Sigmoid colon (tissue), 7 donors: ENCODE data around the gene TPPP2. TPM values are rescaled to one million over a fixed set of nuclear protein-coding genes. Genes with fewer than 3 reads are reported as not detected.
"Not testable (repeated sequence)": the region's sequence is repeated elsewhere in the genome, so short reads cannot be mapped to it uniquely, and the experiment has no call there.

ENCODE experiments used
- DNase-seq: peaks from one replicate; pipeline ENCODE4 v3.0.0-alpha.2; 2019
- H3K27ac ChIP-seq, 4 donors: fragments of 200-600 bp; sonication (generic); one replicate each; pipeline ENCODE4 v1.5.1; 2016 to 2019; ENCODE audit warnings: mild to moderate bottlenecking in 1 of 4
- H3K27me3 ChIP-seq, 3 donors: fragments of 200-600 bp; sonication (generic); one replicate each; pipeline ENCODE4 v1.5.1; 2019; ENCODE audit warnings: mild to moderate bottlenecking in 1 of 3
- H3K36me3 ChIP-seq, 4 donors: fragments of 200-600 bp; sonication (generic); one replicate each; pipeline ENCODE4 v1.5.1; 2016 to 2019
- H3K4me1 ChIP-seq, 4 donors: fragments of 200-600 bp; sonication (generic); one replicate each; pipeline ENCODE4 v1.5.1; 2017 to 2019
- H3K4me3 ChIP-seq, 4 donors: fragments of 200-600 bp; sonication (generic); one replicate each; pipeline ENCODE4 v1.5.1; 2017 to 2019; ENCODE audit warnings: mild to moderate bottlenecking in 2 of 4, moderate library complexity in 1 of 4
- H3K9me3 ChIP-seq, 4 donors: fragments of 200-600 bp in 3 of 4; sonication (generic) in 3 of 4; one replicate each; pipeline versions ENCODE4 v1.5.1 to v1.6.1; 2013 to 2019
- CTCF ChIP-seq, 4 experiments: fragments of 450-650 bp in 3 of 4; fragments of 200-600 bp in 1 of 4; IDR thresholded peaks; one replicate each; pipeline ENCODE4 v1.5.1; 2016 to 2019; ENCODE audit warnings: antibody characterized with exemption in 4 of 4, mild to moderate bottlenecking in 3 of 4, moderate library complexity in 2 of 4
- EP300 ChIP-seq, 4 donors: sonication (generic); formaldehyde crosslinking; IDR thresholded peaks; one replicate each; pipeline ENCODE4 v1.6.1; 2017; ENCODE audit warnings: antibody characterized with exemption in 4 of 4
- POLR2A ChIP-seq, 2 donors: fragments of 450-650 bp; IDR thresholded peaks; one replicate each; pipeline ENCODE4 v1.6.1; 2016; ENCODE audit warnings: antibody characterized with exemption in 2 of 2, mild to moderate bottlenecking in 2 of 2, moderate library complexity in 2 of 2
- POLR2AphosphoS5 ChIP-seq, 4 donors: sonication (generic); formaldehyde crosslinking; IDR thresholded peaks; one replicate each; pipeline ENCODE4 v1.6.1; 2017; ENCODE audit warnings: antibody characterized with exemption in 4 of 4
- WGBS, 2 donors: extraction: QIAGEN DNeasy Blood & Tissue Kit; methylation state at CpG; one replicate each; pipeline ENCODE4 v1.1.7; 2013; 5-methylcytosine and 5-hydroxymethylcytosine counted together
- intact Hi-C: fragments of 100-400 bp; cut with DNase I; formaldehyde crosslinking; loops from one replicate; pipeline ENCODE4 v1.15.1; 2023
- polyA plus RNA-seq, 3 donors: library from polyadenylated mRNA; stranded (reverse); fragments of 200-250 nt; gene quantifications; one replicate each; pipeline ENCODE4 v1.2.3, GENCODE V29; 2013
- total RNA-seq, 4 donors: library from RNA; depleted of rRNA; stranded (reverse); fragments of >200 nt; gene quantifications; one replicate each; pipeline ENCODE4 v1.1.0, GENCODE V29; 2016
- donor health status: healthy with polysubstance abuse.
- donor health status: Bipolar disorder and iron deficiency.
- donor health status: healthy.

TPPP2 gene
- total and polyA plus RNA-seq, 7 donors, result 0.36 TPM; not detected in 6

- WGBS, 2 donors, result 15 to 49% methylated on average over 10 of the region's 10 CpGs
- peak overlapping the region; percentile 74 to 86 (median 80) for H3K27ac ChIP-seq
- peaks cover 0 to 35% (median 23%) of the 10 kb centered on the region in 4 donors for H3K4me1 ChIP-seq
- no peaks in the 10 kb centered on the region for H3K27me3 ChIP-seq
- H3K36me3 ChIP-seq, result no peaks in the 10 kb centered on the region
- TF ChIP-seq POLR2AphosphoS5 (IDR thresholded peaks at IDR 0.05) (peak; percentile 40 to 81 (median 78)), POLR2A (IDR thresholded peaks at IDR 0.05) (no peak), CTCF (IDR thresholded peaks at IDR 0.05) (no peak), EP300 (IDR thresholded peaks at IDR 0.05) (peak in 1 of 4 donors; percentile 15)
- intact Hi-C loops, result loop anchor here (2.0 kb wide), 1 partner anchor 14 kb away; the partner anchor contains the start of gene NDRG2
- peak; percentile 97 for DNase-seq
- peak overlapping the region in 1 of 4 donors; percentile 13 for H3K4me3 ChIP-seq
- no peaks in the 10 kb centered on the region for H3K9me3 ChIP-seq
These were observed 8.7 kb downstream of the TPPP2 start for GRCh38 chr14:21038441-21039422.

- Histone ChIP-seq H3K4me3 (peak overlapping the region in 1 of 4 donors; percentile 13), H3K27me3 (no peaks in the 10 kb centered on the region), H3K4me1 (peaks cover 0 to 38% (median 26%) of the 10 kb centered on the region in 4 donors), H3K36me3 (no peaks in the 10 kb centered on the region), H3K9me3 (no peaks in the 10 kb centered on the region), H3K27ac (peak overlapping the region; percentile 74 to 86 (median 80))
- WGBS, 2 donors, result 33 to 64% methylated on average over 8 of the region's 8 CpGs
- TF ChIP-seq POLR2AphosphoS5 (IDR thresholded peaks at IDR 0.05) (peak in 1 of 4 donors; percentile 22), EP300 (IDR thresholded peaks at IDR 0.05) (no peak), POLR2A (IDR thresholded peaks at IDR 0.05) (no peak), CTCF (IDR thresholded peaks at IDR 0.05) (peak; percentile 66 to 74 (median 72))
- intact Hi-C loops, result loop anchor here (1.0 to 5.0 kb wide), 4 partner anchors 15 to 183 kb away; partner anchors contain the start of gene NDRG2
- DNase-seq, result peak; percentile 81
These were observed 9.8 kb downstream of the TPPP2 start for GRCh38 chr14:21039585-21040369.

- no peak for DNase-seq
- Histone ChIP-seq H3K36me3 (no peaks in the 10 kb centered on the region), H3K9me3 (no peaks in the 10 kb centered on the region), H3K27me3 (no peaks in the 10 kb centered on the region), H3K4me3 (no peak overlapping the region), H3K27ac (peak overlapping the region in 1 of 4 donors; percentile 86), H3K4me1 (peaks cover 0 to 38% (median 26%) of the 10 kb centered on the region in 4 donors)
- WGBS, 2 donors, result 78 to 85% methylated on average over 8 of the region's 8 CpGs
- intact Hi-C loops, result loop anchor here (1.0 to 5.0 kb wide), 3 partner anchors 26 to 184 kb away; no protein-coding TSS in a partner anchor
- TF ChIP-seq POLR2AphosphoS5 (IDR thresholded peaks at IDR 0.05), result no peak
- no peak for TF ChIP-seq CTCF (IDR thresholded peaks at IDR 0.05)
- no peak for TF ChIP-seq POLR2A (IDR thresholded peaks at IDR 0.05)
- no peak for TF ChIP-seq EP300 (IDR thresholded peaks at IDR 0.05)
These were observed 10.4 kb downstream of the TPPP2 start for GRCh38 chr14:21040370-21040925.

- not testable (repeated sequence) for H3K36me3 ChIP-seq, DNase-seq, H3K9me3 ChIP-seq, H3K27ac ChIP-seq, H3K27me3 ChIP-seq, H3K4me3 ChIP-seq
- 85 to 87% methylated on average over 3 of the region's 3 CpGs for WGBS, 2 donors
- intact Hi-C loops, result loop anchor here (1.0 to 5.0 kb wide), 3 partner anchors 27 to 184 kb away; no protein-coding TSS in a partner anchor
- H3K4me1 ChIP-seq, result peaks cover 0 to 38% (median 26%) of the 10 kb centered on the region in 4 donors
These were observed 10.9 kb downstream of the TPPP2 start for GRCh38 chr14:21040941-21041340.
